Astrocyte (in vitro differentiated cells and primary cell): Measurements from ENCODE around the gene CAGE1.

Source experiments
- CTCF ChIP-seq: IDR thresholded peaks from 2 replicates; pipeline ENCODE4 v1.5.1; 2011; ENCODE audit warnings: low read depth, mild to moderate bottlenecking, inconsistent platforms, low read length, moderate library complexity; ENCODE audit not compliant: insufficient read depth
- EZH2 ChIP-seq: IDR thresholded peaks from 2 replicates; pipeline ENCODE4 v1.6.1; 2012; ENCODE audit warnings: mild to moderate bottlenecking, low read length, inconsistent platforms; ENCODE audit not compliant: insufficient read depth

GRCh38 chr6:7332090-7332745, 57.3 kb downstream of the CAGE1 start:
- TF ChIP-seq CTCF, result no peak
- no peak for TF ChIP-seq EZH2
